ENCODE data around the gene RPL29.

The RPL29 gene

DNA sequence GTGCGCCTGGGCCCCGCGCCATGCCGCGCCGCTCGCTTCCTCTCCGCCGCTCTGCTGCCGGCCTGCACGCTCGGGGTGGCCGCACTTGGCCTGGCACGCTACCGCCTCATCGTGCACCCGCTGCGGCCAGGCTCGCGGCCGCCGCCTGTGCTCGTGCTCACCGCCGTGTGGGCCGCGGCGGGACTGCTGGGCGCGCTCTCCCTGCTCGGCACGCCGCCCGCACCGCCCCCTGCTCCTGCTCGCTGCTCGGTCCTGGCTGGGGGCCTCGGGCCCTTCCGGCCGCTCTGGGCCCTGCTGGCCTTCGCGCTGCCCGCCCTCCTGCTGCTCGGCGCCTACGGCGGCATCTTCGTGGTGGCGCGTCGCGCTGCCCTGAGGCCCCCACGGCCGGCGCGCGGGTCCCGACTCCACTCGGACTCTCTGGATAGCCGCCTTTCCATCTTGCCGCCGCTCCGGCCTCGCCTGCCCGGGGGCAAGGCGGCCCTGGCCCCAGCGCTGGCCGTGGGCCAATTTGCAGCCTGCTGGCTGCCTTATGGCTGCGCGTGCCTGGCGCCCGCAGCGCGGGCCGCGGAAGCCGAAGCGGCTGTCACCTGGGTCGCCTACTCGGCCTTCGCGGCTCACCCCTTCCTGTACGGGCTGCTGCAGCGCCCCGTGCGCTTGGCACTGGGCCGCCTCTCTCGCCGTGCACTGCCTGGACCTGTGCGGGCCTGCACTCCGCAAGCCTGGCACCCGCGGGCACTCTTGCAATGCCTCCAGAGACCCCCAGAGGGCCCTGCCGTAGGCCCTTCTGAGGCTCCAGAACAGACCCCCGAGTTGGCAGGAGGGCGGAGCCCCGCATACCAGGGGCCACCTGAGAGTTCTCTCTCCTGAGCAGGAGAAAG, 39.6 kb downstream of the RPL29 start:
- no peak overlapping the region for H3K4me3 ChIP-seq (ENCODE audit: low read depth, low read length)
- TF ChIP-seq CTCF (IDR thresholded peaks at IDR 0.05; ENCODE audit: borderline replicate concordance, insufficient read depth, low read depth, low read length): peak; percentile 52

DNA sequence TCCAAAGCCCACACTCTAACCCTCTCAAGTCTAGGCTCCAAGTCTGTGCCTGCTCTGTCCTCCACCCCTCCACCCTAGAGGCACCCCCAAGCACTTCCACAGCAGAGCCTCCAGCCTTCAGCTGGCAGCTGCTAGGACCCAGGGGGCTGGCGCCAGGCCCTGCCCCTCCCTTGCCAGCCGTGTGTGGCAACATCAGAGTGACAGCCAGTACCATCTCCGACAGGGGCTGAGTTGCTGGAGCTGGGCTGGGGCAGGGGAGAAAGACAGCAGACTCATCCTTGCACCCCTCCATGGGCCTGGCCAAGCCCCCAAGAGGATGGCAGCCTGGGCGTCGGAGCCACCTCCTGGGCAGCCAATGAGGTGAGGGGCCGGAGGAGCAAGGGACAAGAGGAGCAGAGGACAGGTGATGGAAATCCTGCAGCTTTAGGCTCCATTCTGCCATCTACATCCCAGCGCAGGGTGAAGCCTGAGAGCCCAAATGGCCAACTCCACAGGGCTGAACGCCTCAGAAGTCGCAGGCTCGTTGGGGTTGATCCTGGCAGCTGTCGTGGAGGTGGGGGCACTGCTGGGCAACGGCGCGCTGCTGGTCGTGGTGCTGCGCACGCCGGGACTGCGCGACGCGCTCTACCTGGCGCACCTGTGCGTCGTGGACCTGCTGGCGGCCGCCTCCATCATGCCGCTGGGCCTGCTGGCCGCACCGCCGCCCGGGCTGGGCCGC, 40.4 kb downstream of the RPL29 start, which contains the start of gene GPR62:
Gene GPR62, plus strand, starts transcription at position 207 of the 718 bp plus-strand sequence. Its CDS starts 272 bp downstream, at position 479.
- TF ChIP-seq CTCF (IDR thresholded peaks at IDR 0.05; ENCODE audit: borderline replicate concordance, insufficient read depth, low read depth, low read length): no peak
- no peak within 1 kb of the TSS for H3K4me3 ChIP-seq (ENCODE audit: low read depth, low read length)

- no peak overlapping the region for H3K4me3 ChIP-seq (ENCODE audit: low read depth, low read length)
- TF ChIP-seq CTCF (IDR thresholded peaks at IDR 0.05; ENCODE audit: borderline replicate concordance, insufficient read depth, low read depth, low read length): no peak
Observed at GRCh38 chr3:51954713-51955112, 41.0 kb downstream of the RPL29 start.

GRCh38 chr3:51954105-51954504, 41.6 kb downstream of the RPL29 start:
- no peak overlapping the region for H3K4me3 ChIP-seq (ENCODE audit: low read depth, low read length)
- no peak for TF ChIP-seq CTCF (IDR thresholded peaks at IDR 0.05; ENCODE audit: borderline replicate concordance, insufficient read depth, low read depth, low read length)

DNA sequence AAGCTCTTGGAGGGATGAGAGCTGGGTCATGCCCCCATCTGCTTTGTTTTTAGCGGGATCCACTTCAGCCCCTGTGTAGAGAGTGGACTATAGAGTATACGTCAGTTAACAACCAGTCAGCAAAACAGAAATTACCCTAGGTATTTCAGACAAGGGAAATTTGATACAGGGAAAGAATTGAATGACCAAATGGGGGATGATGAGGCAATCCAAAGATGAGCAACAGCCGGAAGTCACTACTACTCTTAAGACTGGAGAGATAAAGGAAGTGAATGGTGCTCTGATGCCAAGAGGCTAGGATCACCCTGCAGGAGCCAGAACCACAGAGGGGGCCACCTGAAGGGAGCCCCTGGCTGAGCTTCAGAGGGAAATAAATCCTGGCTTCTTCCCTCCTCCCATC, 42.2 kb downstream of the RPL29 start:
- H3K4me3 ChIP-seq (ENCODE audit: low read depth, low read length): no peak overlapping the region
- no peak for TF ChIP-seq CTCF (IDR thresholded peaks at IDR 0.05; ENCODE audit: borderline replicate concordance, insufficient read depth, low read depth, low read length)

- no peak for TF ChIP-seq CTCF (IDR thresholded peaks at IDR 0.05; ENCODE audit: borderline replicate concordance, insufficient read depth, low read depth, low read length)
- H3K4me3 ChIP-seq (ENCODE audit: low read depth, low read length): no peak overlapping the region
Observed at GRCh38 chr3:51950899-51951298, 44.8 kb downstream of the RPL29 start.

Data from GM12875 (cell line).